NT2/D1 (cell line): Measurements from ENCODE around the gene AFAP1L2.

ENCODE experiments used
- YY1 ChIP-seq: IDR thresholded peaks from 2 replicates; pipeline ENCODE4 v1.6.1; 2011; ENCODE audit not compliant: insufficient read length, insufficient read depth
- ZNF274 ChIP-seq: IDR thresholded peaks from 2 replicates; pipeline ENCODE4 v1.6.1; 2011; ENCODE audit warnings: mild to moderate bottlenecking, low read depth, low read length

DNA sequence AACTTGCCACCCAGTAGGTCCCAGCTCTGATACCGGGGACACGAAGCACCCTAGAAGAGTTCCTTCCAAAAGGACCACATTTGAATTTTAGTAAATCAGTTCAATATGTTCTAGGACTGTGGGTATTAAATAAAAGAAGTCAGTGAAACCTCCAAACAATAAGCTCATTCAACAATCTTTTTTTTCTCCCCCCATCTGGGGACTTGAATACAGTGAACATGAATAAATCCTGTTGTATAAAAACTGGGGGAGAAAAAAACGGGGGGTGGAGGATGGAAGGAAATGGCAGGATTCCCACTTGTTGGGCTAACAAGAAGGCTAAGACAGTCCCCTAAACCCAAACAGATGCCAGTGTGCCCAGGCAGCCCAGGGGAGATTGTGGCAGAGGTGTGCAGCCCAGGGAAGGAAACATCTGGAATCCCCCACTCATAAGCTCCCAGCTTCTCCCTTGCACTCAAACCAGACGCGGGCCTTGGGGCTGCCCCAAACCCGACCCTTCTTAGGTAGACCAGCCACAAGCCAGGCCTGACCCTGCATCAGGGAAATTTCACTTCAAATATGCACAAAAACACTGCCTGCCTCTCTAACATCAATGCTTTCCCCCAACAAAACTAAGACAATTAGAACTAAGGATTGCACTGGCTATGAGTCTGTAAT lies 8.8 kb downstream of the AFAP1L2 start:
- TF ChIP-seq ZNF274, result no peak
- TF ChIP-seq YY1, result no peak
